ENCODE data around the gene DAP3. TPM values are rescaled to one million over a fixed set of nuclear protein-coding genes. Genes with fewer than 3 reads are reported as not detected.
"Not testable (repeated sequence)": the region's sequence is repeated elsewhere in the genome, so short reads cannot be mapped to it uniquely, and the experiment has no call there.

DAP3 gene
- total and polyA plus RNA-seq, 7 donors, result 82.3 to 145 (median 108) TPM

- Histone ChIP-seq H3K36me3 (ENCODE audit: insufficient read depth in 1 of 2, low read depth in 1 of 2) (peaks cover 23 to 99% of the 10 kb centered on the region in 2 donors), H3K9me3 (no peaks in the 10 kb centered on the region), H3K4me3 (no peak overlapping the region), H3K27me3 (ENCODE audit: insufficient read depth in 3 of 3, low read length in 2 of 3) (no peaks in the 10 kb centered on the region), H3K4me1 (no peaks in the 10 kb centered on the region), H3K27ac (no peak overlapping the region)
- DNase-seq, result no peak
- 96 to 98% (median 97%) methylated on average over 5 of the region's 5 CpGs for WGBS, 3 donors
- intact Hi-C loops (cut with DNase I), result loop anchor here (10.0 kb wide), 3 partner anchors 255 to 645 kb away; no protein-coding TSS in a partner anchor
- ATAC-seq, result no peak
- TF ChIP-seq CTCF (IDR thresholded peaks at IDR 0.05), result no peak
Observed at GRCh38 chr1:155669233-155670162, 19.4 kb upstream of the DAP3 start.

- Histone ChIP-seq H3K9me3 (no peaks in the 10 kb centered on the region), H3K27me3 (ENCODE audit: insufficient read depth in 3 of 3, low read length in 2 of 3) (no peaks in the 10 kb centered on the region), H3K27ac (no peak overlapping the region), H3K4me1 (no peaks in the 10 kb centered on the region), H3K36me3 (ENCODE audit: insufficient read depth in 1 of 2, low read depth in 1 of 2) (peaks cover 26 to 99% of the 10 kb centered on the region in 2 donors), H3K4me3 (no peak overlapping the region)
- intact Hi-C loops (cut with DNase I), result loop anchor here in 1 of 2 donors (10.0 kb wide), 1 partner anchor 327 kb away; no protein-coding TSS in a partner anchor
- no peak for DNase-seq
- 88 to 90% (median 90%) methylated on average over 4 of the region's 4 CpGs for WGBS, 3 donors
- no peak for TF ChIP-seq CTCF (IDR thresholded peaks at IDR 0.05)
- ATAC-seq, result no peak
Observed at GRCh38 chr1:155671750-155672149, 17.1 kb upstream of the DAP3 start.

- Histone ChIP-seq H3K4me1 (no peaks in the 10 kb centered on the region), H3K9me3 (no peaks in the 10 kb centered on the region), H3K27ac (no peak overlapping the region), H3K4me3 (no peak overlapping the region), H3K36me3 (ENCODE audit: insufficient read depth in 1 of 2, low read depth in 1 of 2) (peaks cover 22 to 99% of the 10 kb centered on the region in 2 donors), H3K27me3 (ENCODE audit: insufficient read depth in 3 of 3, low read length in 2 of 3) (no peaks in the 10 kb centered on the region)
- ATAC-seq (no peak), DNase-seq (no peak)
- intact Hi-C loops (cut with DNase I), result loop anchor here in 1 of 2 donors (10.0 kb wide), 1 partner anchor 328 kb away; no protein-coding TSS in a partner anchor
- no peak for TF ChIP-seq CTCF (IDR thresholded peaks at IDR 0.05)
- WGBS, 3 donors, result 90 to 91% (median 90%) methylated on average over 6 of the region's 6 CpGs
Observed at GRCh38 chr1:155673003-155673402, 15.9 kb upstream of the DAP3 start.

- DNase-seq (no peak), ATAC-seq (no peak)
- Histone ChIP-seq H3K4me1 (no peaks in the 10 kb centered on the region), H3K9me3 (no peaks in the 10 kb centered on the region), H3K4me3 (no peak overlapping the region), H3K27ac (no peak overlapping the region), H3K27me3 (ENCODE audit: insufficient read depth in 3 of 3, low read length in 2 of 3) (no peaks in the 10 kb centered on the region), H3K36me3 (ENCODE audit: insufficient read depth in 1 of 2, low read depth in 1 of 2) (peaks cover 9 to 79% of the 10 kb centered on the region in 2 donors)
- intact Hi-C loops (cut with DNase I), result loop anchor here in 1 of 2 donors (10.0 kb wide), 1 partner anchor 333 kb away; no protein-coding TSS in a partner anchor
- TF ChIP-seq CTCF (IDR thresholded peaks at IDR 0.05), result no peak
- 91 to 96% (median 94%) methylated on average over 4 of the region's 4 CpGs for WGBS, 3 donors
Observed at GRCh38 chr1:155678027-155678426, 10.9 kb upstream of the DAP3 start.

GRCh38 chr1:155678992-155679391 lies 9.9 kb upstream of the DAP3 start:
- H3K4me1 ChIP-seq; H3K4me3 ChIP-seq; DNase-seq; H3K27me3 ChIP-seq (ENCODE audit: insufficient read depth in 3 of 3, low read length in 2 of 3); H3K27ac ChIP-seq; H3K9me3 ChIP-seq; ATAC-seq: not testable (repeated sequence)
- H3K36me3 ChIP-seq (ENCODE audit: insufficient read depth in 1 of 2, low read depth in 1 of 2), result peaks cover 5 to 71% of the 10 kb centered on the region in 2 donors
- WGBS, 3 donors, result 81 to 100% (median 91%) methylated on average over 1 of the region's 1 CpG
- intact Hi-C loops (cut with DNase I), result loop anchor here in 1 of 2 donors (10.0 kb wide), 1 partner anchor 334 kb away; no protein-coding TSS in a partner anchor
